HPDE6-E6E7 (cell line): ENCODE data around the gene MDM2.
A peak's percentile ranks its signal among the peaks of the same experiment; 100 is the strongest.
"Not testable (repeated sequence)": the region's sequence is repeated elsewhere in the genome, so short reads cannot be mapped to it uniquely, and the experiment has no call there.

Experiments used
- DNase-seq: peaks from one replicate; pipeline ENCODE4 v3.0.0; 2011; ENCODE audit warnings: missing footprints; ENCODE audit errors: extremely low spot score

The MDM2 gene

DNA sequence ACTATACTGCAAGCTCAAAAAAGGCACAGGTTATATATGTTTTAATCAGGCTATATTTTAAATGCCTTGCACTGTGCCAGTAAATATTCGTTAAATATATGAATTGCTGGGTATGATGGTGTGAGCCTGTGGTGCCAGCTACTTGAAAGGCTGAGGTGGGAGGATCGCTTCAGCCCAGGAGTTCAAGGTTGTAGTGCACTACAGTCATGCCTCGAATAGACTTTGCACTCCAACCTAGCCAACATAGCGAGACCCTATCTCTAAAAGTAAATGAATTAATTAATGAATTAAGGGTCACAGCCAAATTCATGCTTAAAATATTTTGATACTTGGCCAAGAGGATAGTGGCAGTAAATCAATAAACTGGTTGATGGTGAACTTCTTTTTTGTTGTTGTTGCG, 22.2 kb upstream of the MDM2 start:
- no peak for DNase-seq

DNA sequence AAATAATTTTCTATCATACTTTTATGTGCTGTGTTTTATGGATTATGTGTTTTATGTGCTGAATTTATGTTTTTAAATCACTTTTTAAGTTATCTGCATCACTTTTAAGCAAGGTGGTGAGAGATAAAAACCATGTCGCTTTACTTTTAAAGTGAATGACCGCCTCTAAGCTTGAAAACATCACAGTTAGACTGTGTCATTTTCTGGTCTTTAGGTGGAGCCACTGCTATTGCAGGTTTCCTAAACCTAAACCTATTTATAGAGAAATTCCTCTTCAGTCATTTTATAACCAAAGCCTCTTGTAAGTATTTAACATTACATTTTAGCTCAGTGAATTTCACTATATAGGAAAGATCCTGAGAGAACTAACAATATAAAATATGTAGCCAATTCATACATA, 21.0 kb upstream of the MDM2 start:
- DNase-seq = no peak

DNA sequence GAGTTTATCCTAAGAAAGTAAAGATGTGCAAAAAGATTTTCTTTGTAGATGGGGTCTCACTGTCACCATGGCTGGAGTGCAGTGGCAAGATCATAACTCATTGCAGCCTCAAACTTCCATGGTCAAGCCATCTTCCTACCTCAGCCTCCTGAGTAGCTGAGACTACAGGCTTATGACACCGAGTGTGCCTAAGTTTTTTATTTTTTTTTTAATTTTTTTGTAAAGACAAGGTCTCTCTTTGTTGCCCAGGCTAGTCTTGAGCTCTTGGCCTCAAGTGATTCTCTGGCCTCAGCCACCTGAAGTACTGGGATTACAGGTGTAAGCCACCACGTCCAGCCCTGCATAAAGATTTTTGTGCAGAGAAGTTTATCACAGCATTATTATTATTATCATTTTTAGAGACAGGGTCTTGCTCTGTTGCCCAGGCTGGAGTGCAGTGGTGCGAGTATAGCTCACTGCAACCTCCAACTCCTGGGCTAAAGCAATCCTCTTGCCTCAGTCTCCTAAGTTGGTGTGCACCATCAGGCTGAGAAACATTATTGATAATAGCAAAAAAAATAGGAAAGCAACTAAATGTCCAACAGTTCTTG, 19.3 kb upstream of the MDM2 start:
- no peak for DNase-seq

DNA sequence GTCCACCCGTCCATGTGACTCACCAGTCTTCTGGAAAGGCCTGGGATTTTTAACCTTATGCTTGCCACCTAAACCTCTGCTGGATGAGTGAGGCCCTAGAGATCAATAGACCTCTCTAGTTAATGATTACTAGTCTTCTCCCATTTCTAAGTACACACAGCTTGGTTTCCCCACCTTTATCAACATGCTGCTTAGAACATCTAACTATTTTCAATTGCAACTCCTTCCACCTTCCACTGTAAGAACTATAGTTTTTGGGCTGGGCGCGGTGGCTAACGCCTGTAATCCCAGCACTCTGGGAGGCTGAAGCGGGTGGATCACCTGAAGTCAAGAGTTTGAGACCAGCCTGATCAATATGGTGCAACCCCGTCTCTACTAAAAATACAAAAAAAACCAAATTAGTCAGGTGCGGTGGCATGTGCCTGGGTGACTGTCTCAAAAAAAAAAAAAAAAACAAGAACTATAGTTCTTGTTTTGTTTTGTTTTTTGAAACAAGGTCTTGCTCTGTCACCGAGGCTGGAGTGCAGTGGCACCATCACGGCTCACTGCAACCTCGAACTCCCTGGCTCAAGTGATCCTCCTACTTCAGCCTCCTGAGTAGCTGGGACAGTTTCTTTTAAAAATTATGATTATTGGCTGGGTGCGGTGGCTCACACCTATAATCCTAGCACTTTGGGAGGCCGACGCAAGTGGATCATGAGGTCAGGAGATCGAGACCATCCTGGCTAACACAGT, 18.7 kb upstream of the MDM2 start:
- DNase-seq = no peak

DNA sequence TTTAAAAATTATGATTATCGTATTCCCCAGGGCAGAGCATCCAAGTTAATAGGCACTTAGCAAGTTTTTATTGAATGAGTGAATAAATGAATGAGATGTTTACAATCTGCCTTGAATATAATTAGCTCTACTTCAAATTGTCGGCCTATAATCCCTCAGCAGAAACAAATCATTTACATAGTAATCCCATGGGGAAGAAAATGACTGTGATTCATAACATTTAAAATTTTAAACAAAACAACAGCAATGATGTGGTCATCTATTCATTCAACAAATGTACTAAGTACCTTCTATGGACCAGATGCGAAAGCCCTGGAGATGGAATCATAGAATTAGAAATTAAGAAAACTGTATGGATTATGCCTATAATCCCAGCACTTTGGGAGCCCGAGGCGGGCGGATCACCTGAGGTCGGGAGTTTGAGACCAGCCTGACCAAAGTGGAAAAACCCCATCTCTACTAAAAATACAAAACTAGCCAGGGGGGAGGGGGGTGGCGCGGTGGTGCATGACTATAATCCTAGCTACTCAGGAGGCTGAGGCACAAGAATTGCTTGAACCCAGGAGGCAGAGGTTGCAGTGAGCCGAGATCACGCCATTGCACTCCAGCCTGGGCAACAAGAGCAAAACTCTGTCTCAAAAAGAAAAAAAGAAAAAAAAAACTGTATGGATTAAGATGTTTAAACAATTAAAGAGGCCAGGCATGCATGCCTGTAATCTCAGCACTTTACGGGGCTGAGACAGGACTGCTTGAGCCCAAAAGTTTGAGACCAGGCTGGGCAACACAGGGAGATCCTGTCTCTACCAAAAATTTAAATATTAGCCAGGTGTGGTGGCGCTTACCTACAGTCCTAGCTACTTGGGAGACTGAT, 17.7 kb upstream of the MDM2 start:
- no peak for DNase-seq

DNA sequence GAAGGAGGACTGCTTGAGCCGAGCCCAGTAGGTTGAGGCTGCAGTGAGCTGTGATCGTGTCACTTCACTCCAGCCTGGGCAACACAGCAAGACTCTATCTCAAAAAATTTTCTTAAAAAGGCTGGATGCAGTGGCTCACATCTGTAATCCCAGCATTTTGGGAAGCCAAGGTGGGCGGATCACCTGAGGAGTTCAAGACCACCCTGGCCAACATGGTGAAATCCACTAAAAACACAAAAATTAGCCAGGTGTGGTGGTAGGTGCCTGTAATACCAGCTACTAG, 17.1 kb upstream of the MDM2 start:
- DNase-seq = no peak

DNA sequence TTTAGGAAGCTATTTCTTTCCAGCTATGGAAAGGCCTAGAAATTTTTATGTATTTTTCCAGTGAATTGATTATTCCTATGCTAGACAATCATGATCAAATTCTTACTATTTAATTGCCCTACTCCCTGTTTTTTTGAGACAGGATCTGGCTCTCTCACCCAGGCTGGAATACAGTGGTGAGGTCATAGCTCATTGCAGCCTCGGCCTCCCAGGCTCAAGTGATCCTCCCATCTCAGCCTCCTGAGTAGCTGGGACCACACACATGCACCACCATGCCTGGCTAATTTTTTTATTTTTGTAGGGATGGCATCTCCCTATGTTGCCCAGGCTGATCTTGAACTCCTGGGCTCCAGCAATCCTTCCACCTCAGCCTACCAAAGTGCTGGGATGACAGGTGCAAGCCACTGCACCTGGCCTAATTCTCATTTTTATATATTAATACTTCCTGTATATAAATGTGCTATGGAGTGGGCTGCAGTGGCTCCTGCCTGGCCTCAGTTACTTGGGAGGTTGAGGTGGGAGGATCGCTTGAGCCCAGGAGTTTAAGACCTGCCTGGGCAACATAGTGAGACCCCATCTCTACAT, 16.0 kb upstream of the MDM2 start:
- no peak for DNase-seq

DNA sequence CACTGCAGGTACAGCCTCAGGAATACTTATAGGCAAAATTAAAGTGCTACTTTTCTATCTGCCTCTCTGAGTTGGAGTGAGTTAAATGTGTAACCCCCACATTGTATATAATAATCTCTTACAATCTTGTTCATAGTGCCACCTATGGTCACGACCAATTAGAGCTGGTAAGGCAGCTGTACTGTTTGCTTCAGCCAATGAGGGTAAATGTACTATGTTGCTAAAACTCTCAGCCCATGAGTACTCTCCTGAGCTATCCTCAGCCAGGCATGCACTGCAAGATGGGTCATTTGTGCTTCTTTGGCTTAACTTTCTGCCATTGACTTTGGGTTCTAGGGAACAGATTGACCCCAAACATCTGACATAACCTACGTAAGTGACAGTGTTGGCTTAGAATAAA, 15.0 kb upstream of the MDM2 start:
- peak; percentile 62 for DNase-seq

DNA sequence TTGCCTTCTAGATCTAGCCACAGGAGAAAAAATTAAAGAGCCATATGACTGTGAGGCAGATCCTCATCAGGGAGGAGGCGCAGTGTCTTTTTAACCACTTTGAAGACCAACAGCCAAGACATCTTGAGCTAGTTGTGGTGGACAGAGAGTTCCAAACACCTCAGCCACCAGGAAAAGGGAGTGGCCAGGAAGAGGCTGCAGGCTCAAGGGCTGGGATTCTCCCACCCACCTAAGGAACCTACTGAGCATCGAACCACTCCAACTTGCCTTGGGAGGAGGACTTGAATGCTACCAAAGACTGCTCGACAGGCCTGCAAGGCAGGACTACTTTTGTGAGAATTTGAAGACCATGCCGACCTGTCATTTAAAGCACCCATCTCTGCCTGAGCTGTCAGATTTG, 14.5 kb upstream of the MDM2 start:
- DNase-seq = no peak

DNA sequence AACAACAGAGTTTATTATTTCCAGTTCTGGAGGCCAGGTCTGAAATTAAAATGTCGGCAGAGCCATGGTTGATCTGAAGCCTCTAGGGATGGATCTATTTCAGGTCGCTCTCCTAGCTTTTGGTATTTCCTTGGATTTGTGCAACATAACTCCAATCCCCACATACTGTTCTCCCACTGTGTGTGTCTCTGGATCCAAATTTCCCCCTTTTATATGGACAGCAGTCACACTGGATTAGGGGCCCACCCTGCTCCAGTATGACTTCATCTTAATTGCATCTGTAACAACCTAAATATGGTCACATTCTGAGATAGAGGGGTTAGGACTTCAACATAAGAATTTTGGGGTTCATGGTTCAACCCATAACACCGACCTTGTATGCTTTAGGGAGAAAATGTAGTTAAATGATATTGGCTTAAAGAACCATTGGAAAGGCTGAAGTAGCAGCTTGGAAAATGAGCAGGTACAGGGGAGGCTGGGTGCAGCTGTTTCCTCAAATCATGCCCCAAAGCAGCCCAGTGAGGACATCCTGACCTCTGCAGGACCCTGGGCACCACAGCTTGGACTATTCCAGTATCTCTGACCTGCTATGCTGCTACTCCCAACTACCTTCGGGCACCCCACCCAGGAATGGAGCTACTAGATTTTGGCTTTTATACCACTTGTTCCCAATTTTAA, 13.9 kb upstream of the MDM2 start:
- no peak for DNase-seq

DNA sequence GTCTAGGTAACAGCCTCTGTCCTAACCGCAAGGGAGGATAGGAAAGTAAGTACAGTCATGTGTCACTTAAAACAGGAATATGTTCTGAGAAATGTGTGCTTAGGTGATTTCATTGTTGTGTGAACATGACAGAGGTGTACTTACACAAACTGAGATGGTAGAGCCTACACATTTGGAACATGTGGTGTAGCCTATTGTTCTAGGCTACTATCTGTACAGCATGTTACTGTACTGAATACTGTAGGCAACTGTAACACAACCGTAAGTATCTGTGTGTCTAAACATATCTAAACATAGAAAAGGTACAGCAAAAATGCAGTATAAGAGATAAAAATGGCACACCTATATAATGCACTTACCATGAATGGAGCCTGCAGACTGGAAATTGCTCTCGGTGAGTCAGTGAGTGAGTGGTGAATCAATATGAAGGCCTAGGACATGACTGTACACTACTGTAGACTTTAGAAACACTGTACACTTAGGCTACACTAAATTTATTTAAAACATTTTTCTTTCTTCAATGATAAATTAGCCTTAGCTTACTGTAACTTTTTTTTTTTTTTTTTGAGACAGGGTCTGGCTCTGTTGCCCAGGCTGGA, 13.2 kb upstream of the MDM2 start:
- DNase-seq = no peak

DNA sequence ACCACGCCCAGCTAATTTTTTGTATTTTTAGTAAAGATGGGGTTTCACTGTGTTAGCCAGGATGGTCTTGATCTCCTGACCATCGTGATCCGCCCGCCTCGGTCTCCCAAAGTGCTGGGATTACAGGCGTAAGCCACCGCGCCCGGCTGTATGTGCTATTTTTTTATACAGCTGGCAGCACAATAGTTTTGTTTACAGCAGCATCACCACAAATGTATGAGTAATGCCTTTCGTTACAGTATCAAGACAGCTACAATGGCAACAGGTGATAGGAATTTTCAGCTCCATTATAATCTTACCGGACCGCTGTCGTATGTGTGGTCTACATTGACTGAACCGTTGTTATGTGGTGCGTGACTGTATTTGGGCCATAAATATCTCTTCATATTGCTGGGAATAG, 11.6 kb upstream of the MDM2 start:
- no peak for DNase-seq

DNA sequence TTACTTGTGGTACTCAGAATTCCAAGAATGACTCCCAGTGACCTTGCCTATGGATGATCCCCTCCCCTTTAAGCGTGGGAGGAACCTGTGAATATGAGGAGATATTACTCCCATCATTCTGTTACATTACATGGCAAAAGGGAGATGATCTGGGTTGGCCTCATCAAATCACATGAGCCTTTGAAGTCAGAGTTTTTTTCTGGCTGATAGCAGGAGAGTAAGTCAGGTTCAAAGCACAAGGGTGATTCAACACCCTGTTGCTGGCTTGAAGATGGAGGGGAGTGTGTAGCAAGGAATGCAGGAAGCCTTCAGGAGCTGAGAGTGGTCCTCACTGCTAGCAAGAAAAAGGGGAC, 9.1 kb upstream of the MDM2 start:
- DNase-seq = no peak

DNA sequence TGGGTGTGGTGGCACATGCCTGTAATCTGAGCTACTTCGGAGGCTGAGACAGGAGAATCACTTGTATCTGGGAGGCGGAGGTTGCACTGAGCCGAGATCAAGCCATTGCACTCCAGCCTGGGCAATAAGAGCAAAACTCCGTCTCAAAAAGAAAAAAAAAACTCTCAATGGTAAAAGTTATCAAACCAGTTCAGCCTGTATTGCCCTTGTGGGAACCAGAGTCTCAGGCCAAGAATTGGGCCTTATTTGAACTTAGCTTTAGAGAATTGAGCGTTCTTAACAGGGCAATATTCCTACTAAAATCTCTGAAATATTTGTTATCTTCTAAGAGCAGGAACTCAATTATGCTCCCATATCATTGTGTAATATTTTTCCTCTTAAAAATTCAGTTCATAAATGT, 7.7 kb upstream of the MDM2 start:
- no peak for DNase-seq

DNA sequence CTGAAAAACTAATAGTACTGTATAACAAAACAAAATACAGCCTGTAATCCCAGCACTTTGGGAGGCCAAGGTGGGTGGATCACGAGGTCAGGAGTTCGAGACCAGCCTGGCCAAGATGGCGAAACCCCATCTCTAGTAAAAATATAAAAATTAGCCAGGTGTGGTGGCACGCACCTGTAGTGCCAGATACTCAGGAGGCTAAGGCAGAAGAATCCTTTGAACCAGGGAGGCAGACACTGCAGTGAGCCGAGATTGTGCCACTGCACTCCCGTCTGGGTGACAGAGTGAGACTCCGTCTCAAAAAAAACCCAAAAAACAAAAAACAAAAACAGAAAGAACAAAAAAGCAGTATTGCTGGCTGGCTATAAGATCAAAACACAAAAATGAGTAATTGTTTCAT, 6.9 kb upstream of the MDM2 start:
- DNase-seq = not testable (repeated sequence)

DNA sequence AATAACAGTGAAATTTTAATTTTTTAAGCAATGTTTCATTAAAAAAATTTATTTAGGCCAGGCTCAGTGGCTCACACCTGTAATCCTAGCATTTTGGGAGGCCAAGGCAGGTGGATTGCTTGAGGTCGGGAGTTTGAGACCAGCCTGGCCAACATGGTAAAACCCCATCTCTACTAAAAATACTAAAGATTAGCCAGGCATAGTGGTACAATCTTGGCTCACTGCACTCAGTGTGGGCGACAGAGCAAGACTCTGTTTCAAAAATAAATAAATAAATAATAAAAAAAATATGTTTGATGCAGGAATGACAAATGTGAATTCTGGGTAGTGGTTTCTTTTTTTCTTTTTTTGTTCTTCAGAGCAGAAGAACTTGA, 5.6 kb upstream of the MDM2 start:
- DNase-seq = not testable (repeated sequence)

DNA sequence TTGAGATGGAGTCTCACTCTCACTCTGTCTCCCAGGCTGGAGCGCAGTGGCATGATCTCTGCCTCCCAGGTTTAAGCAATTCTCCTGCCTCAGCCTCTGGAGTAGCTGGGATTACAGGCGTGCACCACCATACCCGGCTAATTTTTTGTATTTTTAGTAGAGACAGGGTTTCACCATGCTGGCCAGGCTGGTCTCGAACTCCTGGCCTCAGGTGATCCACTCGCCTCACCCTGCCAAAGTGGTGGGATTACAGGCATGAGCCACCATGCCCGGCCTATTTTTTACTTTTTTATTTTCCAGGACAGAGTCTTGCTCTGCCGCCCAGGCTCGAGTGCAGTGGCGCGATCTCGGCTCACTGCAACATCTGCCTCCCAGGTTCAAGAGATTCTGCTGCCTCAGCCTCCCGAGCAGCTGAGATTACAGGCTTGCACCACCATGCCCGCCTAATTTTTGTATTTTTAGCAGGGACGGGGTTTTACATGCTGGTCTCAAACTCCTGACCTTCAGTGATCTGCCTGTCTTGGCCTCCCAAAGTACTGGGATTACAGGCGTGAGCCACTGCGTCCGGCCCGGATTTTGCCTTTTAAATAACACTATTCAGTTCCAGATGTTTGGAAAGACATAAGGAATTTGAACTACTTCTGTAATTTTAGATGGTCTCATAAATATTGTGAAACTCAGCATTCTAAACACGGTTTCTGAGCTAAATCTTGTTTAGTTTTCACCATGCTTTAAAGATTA, 4.9 kb upstream of the MDM2 start:
- not testable (repeated sequence) for DNase-seq

DNA sequence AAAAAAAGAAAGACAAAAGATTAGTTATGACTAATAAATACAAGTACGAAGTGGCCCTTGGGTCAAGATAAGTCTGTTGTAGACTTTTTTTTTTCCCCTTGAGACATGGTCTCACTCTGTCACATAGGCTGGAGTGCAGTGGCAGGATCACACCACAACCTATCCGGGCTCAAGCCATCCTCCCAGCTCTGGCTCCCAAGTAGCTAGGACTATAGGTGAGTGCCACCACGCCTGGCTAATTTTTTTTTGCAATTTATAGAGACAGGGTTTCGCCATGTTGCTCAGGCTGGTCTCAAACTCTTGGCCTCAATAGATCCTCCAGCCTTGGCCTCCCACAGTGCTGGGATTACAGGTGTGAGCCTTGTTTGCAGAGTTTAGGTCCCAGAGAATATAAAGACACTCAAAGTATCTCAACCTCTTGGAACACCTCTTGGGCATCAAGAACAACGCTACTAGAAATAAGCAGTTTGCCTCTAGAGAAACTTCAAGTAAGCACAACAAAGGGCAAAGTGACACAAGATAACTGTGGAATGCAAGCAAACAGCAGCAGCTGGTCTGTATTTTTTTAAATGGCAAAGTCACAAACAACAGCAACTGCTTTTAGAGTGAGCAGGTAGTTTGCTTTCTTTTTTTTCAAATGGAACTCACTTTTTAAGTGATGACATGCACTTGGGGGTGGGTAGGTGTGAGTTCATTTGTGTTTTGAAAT, 3.9 kb upstream of the MDM2 start:
- DNase-seq = no peak

DNA sequence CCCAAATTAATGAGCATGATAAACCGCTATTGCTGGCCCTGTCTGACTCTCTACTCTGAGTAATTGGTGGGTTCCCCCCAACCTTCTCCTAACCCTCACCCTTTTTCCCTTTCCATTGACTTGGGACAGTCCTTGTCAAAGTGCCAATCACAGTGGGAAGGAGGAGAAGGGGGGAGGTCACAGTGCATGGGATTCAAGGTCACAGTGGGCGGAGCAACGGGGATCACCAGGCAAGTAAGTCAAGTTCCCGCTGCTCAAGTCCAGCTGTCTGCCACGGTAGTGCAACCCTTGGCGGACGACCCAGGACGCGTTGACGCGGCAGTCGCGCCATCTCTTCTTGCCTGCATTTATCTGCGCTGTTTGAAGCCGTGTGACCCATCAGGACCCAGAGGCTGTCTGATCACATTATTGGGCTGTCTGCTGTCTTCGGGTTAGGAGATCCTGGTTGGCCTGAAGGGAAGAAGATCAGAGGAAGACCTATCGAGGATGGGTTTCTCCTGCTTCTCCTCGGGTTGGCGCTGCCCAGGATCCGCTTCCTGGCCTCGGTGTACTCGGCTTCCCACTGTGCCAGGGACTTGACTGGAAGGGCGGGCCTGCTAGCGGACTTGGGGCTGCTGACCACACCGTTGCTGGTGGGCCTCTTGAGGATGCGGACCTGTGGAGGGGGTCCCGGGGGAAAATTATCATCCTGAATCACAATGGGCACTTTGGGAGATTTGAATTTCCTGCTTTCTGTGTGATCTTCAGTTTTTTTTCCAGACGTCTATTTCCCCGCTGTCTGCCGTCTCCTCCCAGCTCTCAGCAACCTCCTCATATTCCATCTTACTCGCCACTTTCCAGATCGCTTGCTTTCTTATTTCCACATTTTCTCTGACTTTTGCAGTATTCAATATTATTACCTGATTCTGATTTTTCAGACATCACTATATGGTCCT, 3.1 kb upstream of the MDM2 start:
- DNase-seq = no peak
